IPS-18a (cell line): Measurements from ENCODE around the gene KIF3A.

ENCODE experiments used
- H3K27ac ChIP-seq: one replicate; pipeline ENCODE4 v1.5.1; 2013; ENCODE audit warnings: low read length
- H3K27me3 ChIP-seq: one replicate; pipeline ENCODE4 v1.6.1; 2013; ENCODE audit warnings: mild to moderate bottlenecking, low read length; ENCODE audit not compliant: control insufficient read depth, insufficient read depth
- H3K36me3 ChIP-seq: one replicate; pipeline ENCODE4 v1.6.1; 2013; ENCODE audit warnings: low read depth, low read length; ENCODE audit not compliant: control insufficient read depth
- H3K4me1 ChIP-seq: one replicate; pipeline ENCODE4 v1.6.1; 2013; ENCODE audit warnings: low read depth, low read length; ENCODE audit not compliant: control insufficient read depth
- H3K4me3 ChIP-seq: one replicate; pipeline ENCODE4 v1.5.1; 2013; ENCODE audit warnings: low read length
- H3K9ac ChIP-seq: one replicate; pipeline ENCODE4 v1.6.1; 2013; ENCODE audit warnings: mild to moderate bottlenecking, low read length, moderate library complexity
- H3K9me3 ChIP-seq: one replicate; pipeline ENCODE4 v1.6.1; 2013; ENCODE audit warnings: low read depth, low read length; ENCODE audit not compliant: control insufficient read depth

Gene KIF3A

DNA sequence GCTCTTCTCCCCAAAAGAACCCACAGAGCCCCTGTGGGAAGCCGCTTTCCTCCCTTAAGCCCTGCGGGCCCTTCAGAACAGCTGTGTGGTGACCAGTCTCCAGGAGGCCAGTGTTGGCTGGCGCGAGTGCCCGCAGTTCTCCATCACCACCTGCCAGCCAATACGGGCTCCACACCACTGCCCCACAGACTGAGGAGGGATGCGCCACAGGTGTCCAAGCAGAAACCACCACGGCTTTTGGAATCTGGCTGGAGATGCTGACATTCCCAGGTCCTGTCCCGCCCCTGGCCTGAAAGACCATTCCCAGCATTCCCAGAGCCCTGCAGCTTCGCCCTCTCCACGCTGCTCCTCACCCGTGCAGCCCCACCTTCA, 22.7 kb upstream of the KIF3A start:
- H3K27ac ChIP-seq, result no peak overlapping the region
- no peaks in the 10 kb centered on the region for H3K9me3 ChIP-seq
- H3K36me3 ChIP-seq, result no peaks in the 10 kb centered on the region
- H3K4me3 ChIP-seq, result no peak overlapping the region
- no peak overlapping the region for H3K9ac ChIP-seq
- peaks cover 5% of the 10 kb centered on the region for H3K4me1 ChIP-seq
- no peaks in the 10 kb centered on the region for H3K27me3 ChIP-seq

DNA sequence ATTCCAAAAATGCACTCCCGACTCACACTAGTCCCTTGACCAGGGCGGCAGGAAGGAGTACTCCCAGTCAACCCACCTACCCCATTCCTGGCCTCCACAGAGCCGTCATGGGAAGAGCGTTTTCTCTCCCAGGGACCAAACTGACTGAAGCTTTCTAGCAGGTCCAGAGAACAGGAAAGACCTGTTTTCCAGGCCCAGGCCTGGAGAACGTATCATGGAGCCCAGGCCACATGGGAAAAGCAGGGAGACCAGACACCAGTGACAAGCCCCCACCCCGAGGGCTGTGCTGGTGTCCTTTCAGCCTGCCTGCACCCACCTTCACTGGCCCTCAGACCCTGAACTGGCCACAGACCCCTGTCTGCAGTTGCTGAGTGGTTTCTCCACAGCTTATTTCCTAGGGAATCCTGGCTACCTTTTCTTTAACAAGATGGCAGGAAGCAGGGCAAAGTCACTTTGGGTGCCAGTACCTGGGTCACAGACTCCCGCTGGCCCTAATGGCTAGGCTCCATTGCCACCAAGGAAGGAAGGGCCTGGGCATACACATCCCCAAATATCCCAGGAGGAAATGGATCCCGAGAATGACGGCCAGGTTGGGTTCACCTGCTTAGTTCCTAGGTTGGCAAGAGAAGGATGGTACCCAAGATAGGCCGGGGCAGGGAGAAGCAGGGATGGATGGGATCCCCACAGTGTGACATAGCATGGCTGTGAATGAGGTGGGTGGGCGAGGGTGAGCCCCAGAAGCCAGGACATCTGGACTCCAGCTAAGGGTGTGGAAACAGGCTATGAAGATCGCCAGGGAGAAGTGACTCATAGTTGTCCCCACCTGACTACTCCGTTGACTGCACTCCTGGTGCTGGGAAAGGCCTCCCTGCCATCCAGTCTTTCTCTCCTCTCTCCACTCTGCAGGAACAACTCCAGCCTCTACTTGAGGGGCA, 22.0 kb upstream of the KIF3A start:
- no peak overlapping the region for H3K9ac ChIP-seq
- no peaks in the 10 kb centered on the region for H3K27me3 ChIP-seq
- no peak overlapping the region for H3K27ac ChIP-seq
- no peak overlapping the region for H3K4me3 ChIP-seq
- no peaks in the 10 kb centered on the region for H3K9me3 ChIP-seq
- H3K36me3 ChIP-seq, result no peaks in the 10 kb centered on the region
- peaks cover 6% of the 10 kb centered on the region for H3K4me1 ChIP-seq

DNA sequence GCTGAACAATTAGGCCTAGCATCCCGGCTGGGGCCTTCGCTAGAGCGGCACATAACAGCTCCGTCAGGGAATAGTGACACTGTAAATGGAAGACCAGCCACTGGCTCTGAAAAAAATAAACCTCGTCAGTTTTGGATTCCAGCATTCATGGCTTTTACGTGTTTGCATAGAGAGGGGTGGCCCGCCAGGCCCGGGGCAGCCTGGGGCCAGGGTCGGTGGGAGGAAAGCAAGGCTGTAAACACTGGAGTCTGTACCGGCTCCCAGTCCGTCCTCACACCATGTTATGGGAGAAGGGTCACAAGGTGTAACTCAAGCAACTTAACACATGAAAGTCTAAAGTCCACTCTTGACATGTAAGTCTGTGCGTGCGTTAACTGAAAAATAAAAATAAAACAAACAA, 21.1 kb upstream of the KIF3A start:
- no peaks in the 10 kb centered on the region for H3K9me3 ChIP-seq
- no peaks in the 10 kb centered on the region for H3K27me3 ChIP-seq
- no peak overlapping the region for H3K4me3 ChIP-seq
- peaks cover 6% of the 10 kb centered on the region for H3K4me1 ChIP-seq
- no peaks in the 10 kb centered on the region for H3K36me3 ChIP-seq
- no peak overlapping the region for H3K9ac ChIP-seq
- H3K27ac ChIP-seq, result no peak overlapping the region

DNA sequence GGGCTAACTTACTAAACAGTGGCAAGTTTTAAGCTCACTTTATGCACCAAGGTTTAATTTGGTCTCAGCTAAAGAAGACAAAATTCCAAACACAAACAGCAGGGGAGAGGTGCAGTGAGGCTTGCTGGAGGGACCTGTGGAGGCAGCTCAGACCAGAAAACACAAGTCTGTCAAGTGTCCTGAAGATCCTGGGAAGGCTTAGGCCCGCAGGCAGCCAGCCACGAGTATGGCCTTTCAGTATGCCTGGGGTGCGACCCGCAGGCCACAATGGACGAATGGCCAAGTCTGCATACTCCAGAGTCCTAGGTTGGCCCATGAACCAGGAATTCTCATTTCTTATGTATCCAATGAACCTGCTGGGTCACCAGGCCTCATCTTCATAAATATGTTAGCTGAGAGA, 19.2 kb upstream of the KIF3A start:
- Histone ChIP-seq H3K27me3 (peaks cover 2% of the 10 kb centered on the region), H3K36me3 (no peaks in the 10 kb centered on the region), H3K9ac (no peak overlapping the region), H3K9me3 (no peaks in the 10 kb centered on the region), H3K4me3 (no peak overlapping the region), H3K4me1 (peaks cover 6% of the 10 kb centered on the region), H3K27ac (no peak overlapping the region)

DNA sequence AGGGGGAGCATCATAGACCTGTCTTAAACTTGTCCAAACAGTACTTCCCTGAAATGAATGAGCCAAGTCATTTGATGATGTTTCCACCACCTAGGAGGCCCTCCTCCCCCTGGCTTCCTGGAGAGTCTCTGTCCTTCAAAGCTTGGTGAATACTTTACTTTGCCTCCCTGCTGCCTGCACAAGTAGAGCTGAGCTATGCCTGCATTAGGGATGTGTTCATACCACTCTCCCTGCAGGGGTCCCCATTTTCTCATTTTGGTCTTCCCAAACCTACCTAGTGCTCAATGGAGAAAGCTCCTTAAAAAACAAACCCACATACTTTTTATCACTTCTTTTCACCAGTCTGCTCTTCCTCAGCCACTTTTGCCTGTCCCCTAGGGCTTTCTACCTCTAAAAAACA, 17.6 kb upstream of the KIF3A start:
- Histone ChIP-seq H3K36me3 (no peaks in the 10 kb centered on the region), H3K4me1 (peaks cover 6% of the 10 kb centered on the region), H3K27ac (no peak overlapping the region), H3K27me3 (peaks cover 16% of the 10 kb centered on the region), H3K9ac (no peak overlapping the region), H3K4me3 (no peak overlapping the region), H3K9me3 (no peaks in the 10 kb centered on the region)

DNA sequence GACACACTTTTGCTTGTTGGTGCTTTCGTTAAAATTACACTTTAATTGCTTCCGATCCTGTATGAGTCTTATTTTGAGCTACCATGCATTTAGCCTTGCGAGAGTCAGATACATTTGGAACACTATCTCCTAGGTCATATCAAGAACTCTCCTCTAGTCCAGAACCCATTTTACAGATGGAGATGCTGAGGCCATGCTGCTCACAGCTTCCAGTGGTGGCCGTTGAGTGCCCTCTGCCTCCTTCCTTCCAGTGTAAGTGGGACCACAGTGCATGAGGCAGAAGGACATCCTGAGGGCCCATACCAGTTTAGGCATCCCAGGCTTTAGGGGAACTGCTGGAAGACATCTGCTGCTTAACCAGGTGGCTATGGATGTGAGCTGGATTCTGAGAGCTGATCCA, 16.8 kb upstream of the KIF3A start:
- no peak overlapping the region for H3K4me3 ChIP-seq
- no peaks in the 10 kb centered on the region for H3K9me3 ChIP-seq
- H3K27me3 ChIP-seq, result peaks cover 24% of the 10 kb centered on the region
- peaks cover 6% of the 10 kb centered on the region for H3K4me1 ChIP-seq
- no peaks in the 10 kb centered on the region for H3K36me3 ChIP-seq
- H3K9ac ChIP-seq, result no peak overlapping the region
- H3K27ac ChIP-seq, result no peak overlapping the region

DNA sequence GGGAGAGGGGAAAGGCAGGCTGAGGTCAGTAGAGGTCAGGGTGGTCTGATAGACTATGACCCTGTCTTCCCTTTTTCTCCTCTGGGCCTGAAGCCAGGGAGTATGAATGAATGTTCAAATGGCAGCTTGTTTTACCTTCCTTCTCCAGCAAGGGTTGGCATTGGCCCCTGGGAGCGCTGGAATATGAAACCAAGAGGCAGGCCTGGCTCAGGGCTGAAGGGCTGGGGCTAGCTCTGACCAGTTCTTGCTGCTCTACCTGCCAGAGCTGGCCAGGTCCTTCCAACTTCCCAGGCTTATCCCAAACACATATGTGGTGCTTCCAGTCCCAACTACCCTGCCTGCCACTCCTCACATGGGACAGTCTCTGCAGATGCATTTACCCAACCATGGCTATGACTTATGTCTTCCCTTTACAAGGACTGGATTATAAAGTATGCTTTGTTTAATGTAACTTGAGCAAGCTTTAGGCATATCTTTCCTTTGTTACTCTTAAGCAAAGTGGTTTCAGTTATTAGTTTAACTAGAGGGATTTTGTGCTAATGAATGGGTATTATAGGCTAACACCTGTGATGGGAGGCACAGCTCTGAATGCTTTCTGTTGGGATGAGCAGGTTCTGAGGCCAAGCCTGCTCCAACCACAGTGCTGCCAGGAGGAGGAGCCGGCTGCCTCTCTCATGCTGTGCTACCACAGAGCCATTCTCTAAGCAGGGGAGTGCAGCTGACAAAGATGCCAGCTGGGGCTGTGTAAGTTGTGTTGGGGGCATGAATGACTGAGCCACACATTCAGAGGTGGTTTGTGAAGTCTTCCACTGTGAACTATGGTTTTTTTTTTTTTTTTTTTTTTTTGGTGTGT, 16.0 kb upstream of the KIF3A start:
- Histone ChIP-seq H3K36me3 (no peaks in the 10 kb centered on the region), H3K4me3 (no peak overlapping the region), H3K9me3 (no peaks in the 10 kb centered on the region), H3K27me3 (peaks cover 32% of the 10 kb centered on the region), H3K4me1 (peaks cover 6% of the 10 kb centered on the region), H3K9ac (no peak overlapping the region), H3K27ac (no peak overlapping the region)

DNA sequence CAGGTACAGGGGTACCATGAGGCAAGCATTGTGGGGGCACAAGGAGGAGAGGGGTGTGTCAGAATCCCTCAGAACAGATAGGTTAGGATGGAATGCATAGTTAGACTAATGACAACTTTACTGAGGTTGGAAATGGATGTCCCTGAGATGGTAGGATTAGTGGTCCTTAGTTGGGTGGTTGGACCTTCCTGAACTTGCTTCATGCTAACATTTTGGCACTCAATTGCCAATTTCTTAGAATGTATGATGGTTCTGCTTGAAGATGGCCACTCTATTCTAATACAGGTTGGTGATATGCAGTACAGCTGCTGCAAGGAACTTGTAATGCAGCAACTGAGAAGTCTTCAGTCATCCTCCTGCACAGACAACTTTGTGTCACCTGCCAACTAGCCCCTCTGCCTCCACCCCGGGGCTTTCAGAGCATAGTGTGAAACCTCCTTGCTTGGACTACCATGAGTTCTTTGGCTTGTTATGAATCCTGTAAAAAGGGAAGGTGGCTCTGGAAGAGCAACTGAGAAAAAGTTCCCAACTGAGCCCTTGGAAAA, 15.3 kb upstream of the KIF3A start:
- Histone ChIP-seq H3K9me3 (no peaks in the 10 kb centered on the region), H3K36me3 (no peaks in the 10 kb centered on the region), H3K27me3 (peaks cover 39% of the 10 kb centered on the region), H3K9ac (no peak overlapping the region), H3K4me1 (peaks cover 6% of the 10 kb centered on the region), H3K4me3 (no peak overlapping the region), H3K27ac (no peak overlapping the region)

DNA sequence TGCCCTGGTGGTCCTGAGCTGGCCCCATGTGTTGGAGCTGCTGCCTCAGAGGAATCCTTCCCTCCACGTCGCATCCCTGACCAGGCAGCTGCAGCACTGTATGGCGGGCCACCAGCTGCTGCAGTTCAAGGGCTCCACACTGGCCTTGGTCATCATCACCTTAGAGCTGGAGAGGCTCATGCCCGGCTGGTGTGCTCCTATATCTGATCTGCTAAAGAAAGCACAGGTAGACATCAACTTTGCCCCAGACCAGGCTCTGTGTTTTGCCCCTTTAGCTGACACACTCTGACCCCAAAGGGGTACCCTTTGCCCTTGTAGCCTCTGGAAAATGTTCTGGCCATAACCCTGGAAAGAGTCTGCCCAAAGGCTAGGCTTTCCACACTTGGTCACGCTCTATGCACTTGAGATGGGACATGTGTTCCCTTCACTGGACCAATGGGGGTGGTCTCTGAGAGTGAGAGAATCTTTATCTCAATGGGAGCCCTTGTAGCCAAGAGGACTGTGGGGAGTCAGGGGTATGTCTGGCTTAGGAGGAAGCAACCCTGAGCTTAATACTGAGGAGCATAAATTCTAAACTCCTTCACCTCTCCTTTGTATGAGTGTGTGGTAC, 14.7 kb upstream of the KIF3A start:
- peaks cover 45% of the 10 kb centered on the region for H3K27me3 ChIP-seq
- no peaks in the 10 kb centered on the region for H3K36me3 ChIP-seq
- no peak overlapping the region for H3K9ac ChIP-seq
- no peaks in the 10 kb centered on the region for H3K9me3 ChIP-seq
- H3K4me1 ChIP-seq, result peaks cover 6% of the 10 kb centered on the region
- no peak overlapping the region for H3K4me3 ChIP-seq
- H3K27ac ChIP-seq, result no peak overlapping the region

DNA sequence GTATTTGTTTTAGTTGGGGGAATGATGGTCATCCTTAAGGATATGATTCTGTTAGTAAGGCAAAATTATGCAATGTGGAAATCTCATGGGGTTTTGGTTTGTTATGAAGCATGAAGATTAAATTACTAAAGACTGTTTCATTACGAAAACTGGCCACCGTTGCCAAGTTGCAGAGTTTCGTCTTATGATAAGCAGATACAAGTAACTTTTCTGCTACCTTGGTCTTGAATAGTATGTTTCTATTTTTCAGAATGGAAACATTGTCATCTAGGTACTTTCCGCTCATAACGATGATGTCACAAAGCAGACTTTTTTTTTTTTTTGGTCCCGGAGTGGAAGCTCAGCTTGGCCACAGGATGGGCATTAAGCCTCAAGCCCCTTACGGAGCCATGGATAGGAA, 14.1 kb upstream of the KIF3A start:
- no peaks in the 10 kb centered on the region for H3K36me3 ChIP-seq
- no peak overlapping the region for H3K27ac ChIP-seq
- H3K9me3 ChIP-seq, result no peaks in the 10 kb centered on the region
- H3K9ac ChIP-seq, result no peak overlapping the region
- peaks cover 6% of the 10 kb centered on the region for H3K4me1 ChIP-seq
- no peak overlapping the region for H3K4me3 ChIP-seq
- peaks cover 51% of the 10 kb centered on the region for H3K27me3 ChIP-seq

DNA sequence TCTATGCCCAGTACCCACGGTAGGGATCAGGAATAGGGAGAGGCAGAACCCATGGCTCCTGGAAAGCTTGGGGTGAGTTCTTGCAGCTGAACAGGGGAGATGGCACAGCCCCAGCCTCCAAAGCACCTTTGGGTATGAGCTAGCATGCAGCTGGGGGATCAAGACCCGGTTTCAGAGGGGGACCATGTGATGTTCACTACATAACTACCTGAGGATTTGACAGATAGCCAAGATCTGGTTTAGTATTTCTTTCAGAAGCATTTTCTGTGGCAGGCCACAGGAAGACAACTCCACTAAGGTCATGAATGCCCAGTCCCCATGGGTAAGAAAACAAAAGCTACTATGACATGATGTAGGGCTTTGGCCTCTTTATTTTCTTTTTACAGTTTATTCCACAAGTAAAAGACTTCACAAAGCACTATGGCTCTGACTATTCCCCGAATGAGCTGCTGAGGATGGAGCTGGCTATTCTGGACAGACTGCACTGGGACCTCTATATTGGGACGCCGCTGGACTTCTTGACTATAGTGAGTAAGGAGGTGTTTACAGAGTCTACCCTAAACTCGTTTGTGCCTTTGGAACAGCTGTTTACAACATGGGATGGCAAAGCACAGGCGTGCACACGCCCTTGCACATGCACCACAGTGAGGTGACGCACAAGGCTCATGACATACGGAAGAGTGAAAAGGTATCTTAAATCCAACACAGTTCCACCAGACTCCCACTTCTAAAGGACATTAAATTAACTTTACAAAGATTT, 13.3 kb upstream of the KIF3A start:
- peaks cover 59% of the 10 kb centered on the region for H3K27me3 ChIP-seq
- peaks cover 6% of the 10 kb centered on the region for H3K4me1 ChIP-seq
- no peaks in the 10 kb centered on the region for H3K9me3 ChIP-seq
- no peak overlapping the region for H3K4me3 ChIP-seq
- no peak overlapping the region for H3K27ac ChIP-seq
- no peaks in the 10 kb centered on the region for H3K36me3 ChIP-seq
- H3K9ac ChIP-seq, result no peak overlapping the region
